Measurements from ENCODE around the gene MARCHF3.

DNA sequence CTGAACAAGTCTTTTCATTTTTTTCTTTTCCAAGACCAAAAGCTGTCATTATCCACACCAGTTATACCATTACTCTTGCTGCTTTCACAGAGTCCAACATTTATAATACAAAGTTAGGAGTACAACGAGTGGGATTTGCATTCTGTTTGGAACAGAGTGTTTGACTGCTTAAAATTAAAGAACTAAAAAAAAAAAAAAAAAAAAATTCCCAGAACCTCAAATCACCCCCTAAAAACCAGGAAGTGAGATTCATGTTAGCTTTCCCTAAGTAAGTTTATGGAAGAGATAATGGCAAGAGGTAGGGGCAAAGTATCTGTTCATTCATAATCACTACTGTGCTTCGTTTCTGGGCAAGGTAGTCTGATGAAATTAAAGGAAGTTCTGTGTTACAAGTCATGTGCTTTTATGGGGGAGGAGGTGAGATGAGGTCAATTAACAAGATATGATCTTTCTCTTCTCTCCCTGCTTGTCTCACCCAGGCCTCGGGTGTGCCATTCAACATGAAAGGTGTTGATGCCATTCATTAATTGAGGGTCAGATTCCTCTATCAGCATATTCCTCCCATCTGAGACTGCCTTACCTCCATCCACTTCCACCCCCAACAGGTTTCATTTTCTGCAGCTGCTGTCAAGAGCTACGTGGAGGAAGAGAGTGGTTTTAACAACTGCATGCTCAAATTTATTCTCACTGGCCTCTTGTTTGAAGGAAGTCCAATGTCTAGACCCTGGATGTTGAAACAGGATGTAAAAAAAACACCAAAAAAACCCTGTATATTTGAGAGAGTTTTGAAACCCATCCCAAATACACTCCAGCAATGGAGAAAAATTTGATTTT lies 58.1 kb downstream of the MARCHF3 start:
- TF ChIP-seq TARDBP (IDR thresholded peaks at IDR 0.05; ENCODE audit: borderline replicate concordance) (peak; percentile 14; the same call in 1 of the 2 replicates), ESRRA (IDR thresholded peaks at IDR 0.05; ENCODE audit: low read length) (no peak), CEBPB (IDR thresholded peaks at IDR 0.05; ENCODE audit: borderline replicate concordance in 1 of 2, low read depth in 2 of 2, low read length in 2 of 2) (no peak), POLR2AphosphoS2 (IDR thresholded peaks at IDR 0.05; ENCODE audit: low read depth, low read length) (no peak), HDAC6 (IDR thresholded peaks at IDR 0.05; ENCODE audit: unreplicated experiment) (no peak)

Data from GM12878 (cell line).